SW 1271 (cell line): ENCODE data around the gene CSDE1.
"Not testable (repeated sequence)": the region's sequence is repeated elsewhere in the genome, so short reads cannot be mapped to it uniquely, and the experiment has no call there.

Source experiments
- DNase-seq, 2 experiments: peaks; one replicate each; lab custom pipeline; 2025; lab: John Stamatoyannopoulos, UW

Gene CSDE1

DNA sequence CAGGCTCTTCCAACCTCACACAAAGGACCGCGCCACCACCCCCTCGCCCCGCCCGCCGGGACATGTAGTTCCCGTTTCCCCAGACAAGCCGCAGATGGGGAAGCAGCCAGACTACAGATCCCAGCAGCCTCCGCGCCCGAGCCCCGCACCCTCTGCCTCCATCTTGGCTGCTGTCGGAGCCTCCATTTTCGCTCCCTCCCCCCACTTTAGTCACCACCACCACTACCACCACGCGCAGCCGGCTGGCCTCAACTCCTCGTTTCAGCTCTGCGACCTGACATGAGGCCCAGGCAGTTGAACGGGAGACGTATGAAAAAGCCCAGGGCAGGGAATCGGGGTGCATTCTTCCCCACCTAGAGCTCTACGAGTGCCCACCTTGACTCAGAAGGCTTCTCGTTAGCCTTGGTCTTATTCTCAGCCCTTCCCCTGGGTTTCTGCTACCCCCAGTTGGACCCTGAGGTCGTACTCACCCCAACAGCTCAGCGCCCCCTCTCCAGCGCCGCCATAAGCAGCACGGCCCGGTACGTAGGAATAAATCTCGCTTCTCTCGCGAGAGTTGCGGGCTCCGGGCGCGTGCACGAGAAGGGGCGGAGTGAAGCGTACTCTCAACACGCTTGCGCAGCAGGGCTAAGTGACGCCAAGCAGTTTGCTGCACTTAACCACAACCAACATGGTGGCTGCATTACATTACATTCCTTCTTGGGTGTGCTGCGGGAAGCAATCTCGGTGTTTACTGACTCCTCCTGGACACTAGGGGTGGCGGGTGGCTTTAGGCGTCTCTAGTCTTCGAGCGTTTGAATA, at the start of gene CSDE1:
Gene CSDE1, minus strand, starts transcription at position 530 of the 801 bp plus-strand sequence. CDS start 18,094 bp downstream, outside the sequence.
- DNase-seq, result peak; percentile 89 to 95

- not testable (repeated sequence) for DNase-seq
Observed at GRCh38 chr1:114804449-114804848, 46.7 kb upstream of the CSDE1 start.

GRCh38 chr1:114803001-114803400, 45.2 kb upstream of the CSDE1 start:
- no peak for DNase-seq

GRCh38 chr1:114794038-114794437, 36.3 kb upstream of the CSDE1 start:
- DNase-seq, result no peak

GRCh38 chr1:114790581-114790980, 32.8 kb upstream of the CSDE1 start:
- not testable (repeated sequence) for DNase-seq

DNA sequence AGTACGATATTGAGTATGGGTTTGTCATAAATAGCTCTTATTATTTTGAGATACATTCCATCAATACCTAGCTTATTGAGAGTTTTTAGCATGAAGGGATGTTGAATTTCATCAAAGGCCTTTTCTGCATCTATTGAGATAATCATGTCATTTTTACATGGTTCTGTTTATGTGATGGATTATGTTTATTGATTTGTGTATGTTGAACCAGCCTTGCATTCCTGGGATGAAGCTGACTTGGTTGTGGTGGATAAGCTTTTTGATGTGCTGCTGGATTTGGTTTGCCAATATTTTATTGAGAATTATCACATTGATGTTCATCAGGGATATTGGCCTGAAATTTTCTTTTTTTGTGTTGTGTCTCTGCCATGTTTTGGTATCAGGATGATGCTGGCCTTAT, 28.7 kb upstream of the CSDE1 start:
- DNase-seq, result not testable (repeated sequence)

- DNase-seq, result no peak
Observed at GRCh38 chr1:114782476-114782875, 24.7 kb upstream of the CSDE1 start.

DNA sequence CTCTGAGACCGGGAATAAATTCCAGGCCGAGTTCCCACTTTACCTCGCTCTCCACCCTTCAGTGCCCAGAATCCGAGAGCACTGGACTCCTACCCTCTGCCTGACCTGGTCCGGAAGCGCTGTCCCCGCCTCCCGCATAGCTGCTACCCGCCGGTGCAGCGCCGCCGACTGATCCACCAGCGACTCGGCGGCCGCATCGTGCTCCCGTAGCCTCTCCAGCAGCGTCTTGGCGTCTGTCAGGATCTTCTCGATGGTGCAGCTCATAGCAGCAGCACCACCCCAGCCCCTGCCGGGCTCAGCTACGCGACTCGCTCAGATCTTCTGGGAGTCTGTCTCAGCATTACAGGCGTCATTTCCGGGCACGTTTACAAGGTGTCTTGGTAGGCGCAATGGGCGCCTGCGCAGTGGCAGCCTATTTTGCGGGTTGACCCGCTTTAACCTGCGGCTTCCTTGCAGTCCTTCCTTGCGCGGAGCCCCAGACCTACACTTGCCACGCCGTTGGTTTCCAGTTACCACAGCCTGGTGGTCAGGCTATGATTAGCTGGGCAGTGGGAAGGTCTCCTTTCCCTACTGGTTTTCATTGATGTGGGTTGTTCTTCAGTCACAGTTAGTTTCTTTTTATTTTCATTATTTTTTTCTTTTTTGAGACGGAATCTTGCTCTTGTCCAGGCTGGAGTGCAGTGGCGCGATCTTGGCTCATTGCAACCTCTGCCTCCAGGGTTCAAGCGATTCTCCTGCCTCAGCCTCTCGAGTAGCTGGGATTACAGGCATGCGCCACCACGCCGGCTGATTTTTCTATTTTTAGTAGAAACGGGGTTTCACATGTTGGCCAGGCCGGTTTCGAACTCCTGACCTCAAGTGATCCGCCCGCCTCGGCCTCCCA, 22.8 kb upstream of the CSDE1 start, which contains the start of gene SIKE1:
Gene SIKE1, minus strand, starts transcription at position 342 of the 883 bp plus-strand sequence. Its CDS starts 78 bp downstream, at position 264.
- peak; percentile 62 to 91 for DNase-seq

- DNase-seq, result no peak
Observed at GRCh38 chr1:114779722-114780121, 21.9 kb upstream of the CSDE1 start.

GRCh38 chr1:114776726-114777125, 18.9 kb upstream of the CSDE1 start:
- not testable (repeated sequence) for DNase-seq

DNA sequence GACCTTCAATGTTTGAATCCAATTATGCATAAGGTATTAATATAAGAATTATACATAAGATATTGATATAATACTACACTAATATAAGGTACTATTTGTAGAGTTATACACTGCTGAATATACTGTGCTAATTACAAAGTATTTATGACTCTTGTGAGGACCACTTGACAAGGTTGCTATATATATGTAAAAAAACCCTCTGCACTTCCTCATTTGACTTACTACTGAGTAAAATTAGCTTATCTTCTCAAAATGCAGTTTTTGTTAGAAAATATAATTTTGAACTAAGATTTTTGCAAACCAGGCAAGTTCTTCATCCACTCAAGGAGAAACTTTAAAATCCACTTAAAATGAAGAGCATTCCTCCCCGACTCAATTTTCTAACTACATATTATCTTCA, 14.2 kb upstream of the CSDE1 start:
- DNase-seq, result no peak

- DNase-seq, result no peak
Observed at GRCh38 chr1:114770989-114771388, 13.2 kb upstream of the CSDE1 start.

DNA sequence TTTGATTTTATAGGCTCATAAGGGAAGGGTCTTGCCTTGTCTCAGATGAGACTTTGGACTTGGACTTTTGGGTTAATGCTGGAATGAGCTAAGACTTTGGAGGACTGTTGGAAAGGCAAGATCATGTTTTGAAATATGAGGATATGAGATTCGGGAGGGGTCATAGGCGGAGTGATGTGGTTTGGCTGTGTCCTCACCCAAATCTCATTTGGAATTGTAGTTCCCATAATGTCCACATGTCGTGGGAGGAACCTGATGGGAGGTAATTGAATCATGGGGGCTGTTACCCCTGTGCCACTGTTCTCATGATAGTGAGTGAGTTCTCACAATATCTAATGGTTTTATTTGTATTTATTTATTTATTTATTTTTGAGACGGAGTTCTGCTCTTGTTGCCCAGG, 6.9 kb upstream of the CSDE1 start:
- DNase-seq, result no peak

- DNase-seq, result no peak
Observed at GRCh38 chr1:114758256-114758832, 560 bp upstream of the CSDE1 start.

GRCh38 chr1:114756949-114757454, 782 bp downstream of the CSDE1 start:
- no peak for DNase-seq

GRCh38 chr1:114756009-114756892, 1.5 kb downstream of the CSDE1 start:
- DNase-seq, result no peak

DNA sequence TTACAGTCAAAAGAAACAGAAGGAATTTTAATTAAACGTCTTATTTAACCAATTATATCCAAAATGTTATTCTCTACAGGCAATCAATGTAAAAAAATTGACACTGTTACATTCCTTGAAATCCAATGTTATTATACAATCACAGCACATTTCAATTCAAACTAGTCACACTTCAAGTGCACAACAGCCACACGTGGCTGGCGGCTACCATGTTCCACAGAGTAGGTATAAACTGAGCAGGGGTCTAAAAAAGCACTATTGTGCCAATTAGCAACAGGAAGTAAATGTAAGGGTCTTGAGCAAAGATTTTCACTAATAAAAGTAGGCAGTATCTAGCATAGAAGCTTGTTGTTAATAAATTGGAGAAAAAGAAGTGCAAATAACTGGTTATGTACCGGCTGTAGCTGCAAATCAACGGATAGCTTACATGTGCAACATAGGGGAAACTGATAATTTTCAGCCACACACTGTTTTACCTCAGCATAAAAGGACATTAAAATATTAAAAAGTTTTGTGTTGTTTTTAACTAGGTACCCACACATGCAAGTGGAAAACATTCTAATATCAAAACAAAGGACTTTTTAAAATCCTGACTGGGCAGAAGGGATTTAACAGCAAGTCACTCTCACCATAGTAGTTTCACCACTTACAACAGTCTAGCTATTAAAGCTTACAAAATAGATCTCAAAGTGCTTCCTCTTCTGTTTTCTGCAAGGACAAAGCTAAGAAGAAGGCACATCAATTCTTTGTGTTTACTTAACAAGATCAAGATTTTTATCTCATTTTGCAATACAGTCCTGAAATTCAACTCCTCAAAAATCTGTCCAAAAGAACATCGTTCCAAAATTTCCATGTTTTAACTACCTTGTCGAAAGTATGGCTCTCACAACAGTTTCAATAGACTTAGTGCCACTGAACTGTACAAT, 2.5 kb downstream of the CSDE1 start:
- DNase-seq, result no peak

DNA sequence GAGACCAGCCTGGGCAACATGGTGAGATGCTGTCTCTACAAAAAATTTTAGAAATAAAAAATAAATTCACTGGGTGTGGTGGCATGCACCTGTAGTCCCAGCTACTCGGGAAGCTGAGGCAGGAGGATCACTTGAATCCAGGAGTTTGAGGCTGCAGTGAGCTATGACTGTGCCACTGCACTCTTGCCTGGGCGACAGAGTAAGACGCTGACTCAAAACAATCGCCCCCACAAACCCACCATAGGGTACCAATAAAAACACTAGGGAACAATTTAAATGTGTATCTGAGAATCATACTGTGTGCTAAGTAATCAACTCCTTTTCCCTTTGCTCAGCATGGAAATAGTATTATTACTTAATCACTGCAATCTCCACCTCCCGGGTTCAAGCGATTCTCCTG, 4.1 kb downstream of the CSDE1 start:
- not testable (repeated sequence) for DNase-seq

DNA sequence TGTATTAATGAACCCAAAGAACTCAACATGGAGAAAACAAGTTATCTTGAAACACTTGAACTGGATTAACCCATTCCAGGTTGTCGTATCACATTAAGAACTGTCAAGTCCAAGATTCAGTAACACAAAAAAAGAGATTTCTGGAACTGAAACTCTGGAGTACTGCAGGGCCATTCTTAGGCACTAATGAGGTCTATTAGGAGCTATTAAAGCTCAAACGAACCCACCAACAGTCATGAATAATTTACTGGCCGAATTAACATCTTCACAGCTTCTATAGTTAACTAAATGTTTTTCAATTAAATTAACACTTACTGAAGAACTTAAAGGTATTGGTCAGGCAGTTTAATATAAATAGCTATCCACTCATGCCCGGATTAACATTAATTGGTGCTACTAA, 4.6 kb downstream of the CSDE1 start:
- DNase-seq, result no peak

DNA sequence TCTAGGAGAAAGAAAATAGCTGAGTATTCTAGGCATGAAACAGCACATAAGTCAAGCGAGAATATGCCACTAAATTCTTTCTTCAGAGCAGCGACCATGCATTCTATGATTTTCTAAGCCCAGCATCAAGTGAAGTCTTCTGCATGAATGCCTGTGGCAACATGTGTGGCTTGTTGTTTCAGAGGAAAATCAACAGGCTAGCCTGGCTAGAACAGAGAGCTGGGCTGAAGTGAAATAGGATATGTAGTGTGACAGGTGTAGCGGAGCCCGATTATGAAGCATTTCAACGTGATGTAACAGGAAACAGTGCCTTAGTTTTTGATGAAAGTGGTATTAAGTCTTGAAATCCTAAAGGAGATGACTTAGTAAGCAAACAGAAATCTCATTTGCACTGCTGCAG, 7.0 kb downstream of the CSDE1 start:
- DNase-seq, result no peak
